Subcutaneous adipose tissue (tissue), 4 donors: ENCODE results near the gene REC114. TPM values are rescaled to one million over a fixed set of nuclear protein-coding genes. Genes with fewer than 3 reads are reported as not detected.

ENCODE experiments used
- CTCF ChIP-seq: fragments of 450-650 bp; IDR thresholded peaks from one replicate; pipeline ENCODE4 v1.5.1; 2016; ENCODE audit warnings: low read depth, mild to moderate bottlenecking, control low read depth, antibody characterized with exemption, moderate library complexity
- total RNA-seq, 4 donors: library from RNA; depleted of rRNA; stranded (reverse); fragments of >200 nt; gene quantifications; one replicate each; pipeline ENCODE4 v1.1.0, GENCODE V29; 2016

Gene REC114
- total RNA-seq, 4 donors from 2014 or later: not detected

GRCh38 chr15:73464602-73465001 lies 21.6 kb downstream of the REC114 start:
- no peak for TF ChIP-seq CTCF

GRCh38 chr15:73467758-73468157 lies 24.8 kb downstream of the REC114 start:
- no peak for TF ChIP-seq CTCF

- TF ChIP-seq CTCF: no peak
Measured at GRCh38 chr15:73474785-73475184, 31.8 kb downstream of the REC114 start.

- TF ChIP-seq CTCF: no peak
Measured at GRCh38 chr15:73476704-73477216, 33.8 kb downstream of the REC114 start.

DNA sequence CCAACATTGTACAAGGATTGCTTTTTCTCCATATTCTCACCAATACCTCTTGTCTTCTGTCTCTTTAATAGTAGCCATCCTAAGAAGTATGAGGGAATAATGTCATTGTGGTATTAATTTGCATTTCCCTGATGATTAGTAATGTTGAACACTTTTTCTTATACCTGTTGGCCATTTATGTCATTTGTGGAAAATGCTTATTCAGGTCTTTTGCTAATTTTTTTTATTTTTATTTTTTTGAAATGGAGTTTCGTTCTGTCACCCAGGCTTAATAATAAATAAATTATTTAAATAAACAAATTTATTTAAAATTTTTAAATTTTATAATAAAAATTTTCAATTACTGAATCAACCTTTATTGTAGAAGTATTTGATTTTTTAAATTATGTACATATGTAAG lies 37.1 kb downstream of the REC114 start:
- no peak for TF ChIP-seq CTCF

GRCh38 chr15:73482166-73482565 lies 39.2 kb downstream of the REC114 start:
- no peak for TF ChIP-seq CTCF

- no peak for TF ChIP-seq CTCF
Measured at GRCh38 chr15:73483053-73483452, 40.1 kb downstream of the REC114 start.

DNA sequence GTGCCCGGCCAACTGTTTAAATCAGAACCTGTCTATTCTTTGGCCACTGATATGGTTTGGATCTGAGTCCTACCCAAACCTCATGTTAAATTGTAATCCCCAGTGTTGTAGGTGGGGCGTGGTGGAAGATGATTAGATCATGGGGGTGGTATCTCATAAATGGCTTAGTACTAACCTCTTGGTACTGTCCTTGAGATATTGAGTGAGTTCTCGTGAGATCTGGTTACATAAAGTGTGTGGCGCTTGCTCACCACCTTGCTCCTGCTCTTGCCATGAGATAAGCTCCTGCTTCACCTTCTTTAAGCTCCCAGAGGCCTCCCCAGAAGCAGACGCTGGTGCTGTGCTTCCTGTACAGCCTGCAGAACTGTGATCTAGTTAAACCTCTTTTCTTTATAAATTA lies 42.4 kb downstream of the REC114 start:
- TF ChIP-seq CTCF: no peak
